T-helper 2 cell treated with Interferon-gamma antibody and Interleukin-4, amounts not matched to agents 5 μg/mL and 100 μg/mL, for 36 hours (primary cell): Measurements from ENCODE around the gene PEAR1.
A peak's percentile ranks its signal among the peaks of the same experiment; 100 is the strongest.
"Not testable (repeated sequence)": the region's sequence is repeated elsewhere in the genome, so short reads cannot be mapped to it uniquely, and the experiment has no call there.

Experiments used
- DNase-seq: peaks from one replicate; pipeline ENCODE4 v3.0.0; 2021; ENCODE audit warnings: low spot score
- H3K27ac Mint-ChIP-seq: one replicate; pipeline ENCODE4 v1.8.0; 2021; ENCODE audit warnings: mild to moderate bottlenecking, mixed read lengths
- H3K27me3 Mint-ChIP-seq: one replicate; pipeline ENCODE4 v1.8.0; 2021; ENCODE audit warnings: low read depth, mixed read lengths
- H3K36me3 Mint-ChIP-seq: one replicate; pipeline ENCODE4 v1.8.0; 2021; ENCODE audit warnings: low read depth, mixed read lengths
- H3K4me1 Mint-ChIP-seq: one replicate; pipeline ENCODE4 v1.8.0; 2021; ENCODE audit warnings: low read depth, mixed read lengths
- H3K4me3 Mint-ChIP-seq: one replicate; pipeline ENCODE4 v1.8.0; 2022; ENCODE audit warnings: mild to moderate bottlenecking, moderate library complexity, mixed read lengths
- H3K9me3 Mint-ChIP-seq: one replicate; pipeline ENCODE4 v1.8.0; 2021; ENCODE audit warnings: mixed read lengths

Gene PEAR1

DNA sequence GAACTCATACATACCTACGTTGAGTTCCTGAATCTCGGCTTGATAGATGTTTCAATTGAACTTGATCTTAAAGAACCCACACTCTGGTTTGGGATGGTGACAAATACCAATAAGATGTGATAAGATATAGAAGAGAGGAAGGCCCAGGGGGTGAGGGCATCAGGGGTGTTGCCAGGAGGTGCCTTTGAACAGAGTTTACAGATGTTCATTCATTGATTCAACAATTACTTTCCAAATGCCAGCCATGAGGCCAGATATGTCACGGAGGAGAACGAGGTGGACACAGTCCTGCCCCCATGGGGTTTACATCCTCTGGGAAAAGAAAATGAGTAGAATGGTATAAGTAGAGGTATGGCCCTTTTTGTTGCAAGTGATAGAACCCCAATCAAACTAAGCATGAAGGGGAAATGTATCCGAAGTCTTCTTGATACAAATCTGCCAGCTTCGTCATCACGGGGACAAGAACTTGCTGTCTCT lies 27.6 kb downstream of the PEAR1 start:
- Mint-ChIP-seq H3K36me3 (no peaks in the 10 kb centered on the region), H3K4me1 (peaks cover 3% of the 10 kb centered on the region), H3K4me3 (no peak overlapping the region), H3K9me3 (no peaks in the 10 kb centered on the region), H3K27ac (no peak overlapping the region), H3K27me3 (peaks cover 76% of the 10 kb centered on the region)
- no peak for DNase-seq

DNA sequence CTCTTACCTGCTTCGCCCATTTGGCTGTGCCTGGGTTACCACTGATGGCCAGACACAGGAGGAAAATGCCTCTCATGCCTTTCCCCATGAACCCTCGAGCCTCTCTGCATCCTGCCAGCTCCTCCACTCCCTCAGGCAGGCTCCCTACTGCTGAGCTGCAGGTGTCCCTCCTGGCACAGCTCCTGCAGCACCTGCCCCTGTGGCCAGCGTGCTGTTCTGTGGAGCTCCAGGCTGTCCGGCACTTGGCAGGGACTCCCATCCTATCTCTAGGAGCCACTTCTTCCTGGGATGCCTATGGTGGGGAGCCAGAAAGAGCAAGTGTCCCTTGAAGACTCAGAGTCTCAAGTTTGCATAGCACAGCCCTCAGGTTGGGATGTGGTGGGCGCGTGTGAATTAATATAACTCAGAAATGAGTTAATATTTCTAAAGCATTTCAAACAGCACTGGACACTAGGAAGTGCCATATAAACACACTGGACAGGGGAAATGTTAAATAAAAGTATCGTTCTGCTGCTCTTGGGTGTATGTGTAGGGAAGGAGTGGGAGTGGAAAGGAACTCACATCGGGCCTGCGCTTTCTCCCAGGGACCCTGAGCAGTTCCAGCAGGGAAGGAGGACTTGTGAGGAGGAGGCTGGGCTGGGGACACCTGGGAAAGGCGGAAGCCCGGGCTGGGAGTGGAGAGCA lies 29.6 kb downstream of the PEAR1 start:
- Mint-ChIP-seq H3K27ac (no peak overlapping the region), H3K36me3 (no peaks in the 10 kb centered on the region), H3K27me3 (peaks cover 89% of the 10 kb centered on the region), H3K4me1 (peaks cover 10% of the 10 kb centered on the region), H3K9me3 (no peaks in the 10 kb centered on the region), H3K4me3 (no peak overlapping the region)
- DNase-seq, result no peak

DNA sequence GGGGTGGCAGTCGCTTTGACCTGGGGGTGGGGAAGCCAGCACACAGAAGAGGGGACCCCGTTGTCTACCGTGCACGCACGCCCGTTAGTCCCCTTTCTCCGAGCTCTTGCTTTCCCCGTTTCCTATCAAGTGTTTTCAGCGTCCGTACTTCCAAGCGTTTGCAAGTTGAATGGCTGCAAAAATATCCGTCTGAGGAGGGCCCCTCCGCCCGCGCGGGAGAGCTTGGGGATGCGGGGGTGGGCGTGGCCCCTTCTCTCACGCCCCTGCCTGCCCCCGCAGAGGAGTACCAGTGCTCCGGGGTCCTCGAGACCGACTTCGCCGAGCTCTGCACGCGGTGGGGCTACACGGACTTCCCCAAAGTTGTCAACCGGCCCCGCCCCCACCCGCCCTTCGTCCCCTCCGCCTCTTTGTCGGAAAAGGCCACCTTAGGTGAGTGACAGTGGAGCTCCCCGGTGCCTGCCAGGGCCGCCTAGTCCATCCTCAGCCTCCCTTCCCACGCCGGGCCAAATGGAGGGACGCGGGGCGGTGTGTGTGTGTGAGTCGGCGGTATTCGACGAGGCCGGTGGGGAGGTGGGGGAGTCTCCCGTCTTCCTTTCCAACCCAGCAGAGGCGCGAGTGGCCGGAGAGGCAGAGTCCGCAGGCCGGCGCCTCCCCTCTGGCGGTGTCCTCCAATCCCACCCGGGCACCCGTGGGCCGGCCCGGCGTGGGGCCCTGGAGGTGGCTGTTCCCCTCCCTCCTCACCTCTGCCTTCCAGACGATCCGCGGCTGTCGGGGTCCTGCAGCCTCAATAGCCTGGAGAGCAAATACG lies 30.4 kb downstream of the PEAR1 start:
- Mint-ChIP-seq H3K9me3 (no peaks in the 10 kb centered on the region), H3K4me3 (no peak overlapping the region), H3K27me3 (peaks cover 90% of the 10 kb centered on the region), H3K27ac (no peak overlapping the region), H3K36me3 (no peaks in the 10 kb centered on the region), H3K4me1 (peaks cover 12% of the 10 kb centered on the region)
- no peak for DNase-seq

DNA sequence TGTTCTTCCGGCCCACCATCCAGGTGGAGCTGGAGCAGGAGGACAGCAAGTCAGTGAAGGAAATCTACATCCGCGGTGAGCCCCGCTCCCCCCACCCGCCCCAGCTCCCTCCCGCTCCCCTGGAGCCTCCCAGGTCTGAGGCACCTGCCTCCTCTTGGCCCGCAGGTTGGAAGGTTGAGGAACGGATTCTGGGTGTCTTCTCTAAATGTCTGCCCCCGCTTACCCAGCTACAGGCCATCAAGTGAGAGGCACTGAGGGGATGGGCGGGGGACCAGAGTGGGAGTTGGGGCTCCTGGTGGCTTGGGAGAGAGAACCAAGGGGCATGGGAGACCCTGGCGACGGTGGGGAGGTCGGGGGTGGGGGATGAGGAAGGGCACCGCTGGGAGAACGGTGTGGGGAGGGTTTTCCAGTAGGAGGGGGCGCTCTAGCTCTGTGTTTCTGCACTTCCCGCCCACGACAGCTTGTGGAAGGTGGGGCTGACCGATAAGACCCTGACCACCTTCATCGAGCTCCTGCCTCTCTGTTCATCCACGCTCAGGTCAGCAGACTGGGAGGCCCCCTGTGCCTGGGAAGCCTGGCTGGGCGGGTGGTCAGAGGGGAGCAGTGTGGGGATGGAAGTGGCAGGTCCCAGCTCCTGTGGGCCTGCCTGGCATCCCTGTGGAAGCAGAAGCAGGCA lies 31.1 kb downstream of the PEAR1 start:
- Mint-ChIP-seq H3K9me3 (no peaks in the 10 kb centered on the region), H3K36me3 (no peaks in the 10 kb centered on the region), H3K4me3 (no peak overlapping the region), H3K27ac (no peak overlapping the region), H3K4me1 (peaks cover 12% of the 10 kb centered on the region), H3K27me3 (peaks cover 91% of the 10 kb centered on the region)
- DNase-seq, result no peak

DNA sequence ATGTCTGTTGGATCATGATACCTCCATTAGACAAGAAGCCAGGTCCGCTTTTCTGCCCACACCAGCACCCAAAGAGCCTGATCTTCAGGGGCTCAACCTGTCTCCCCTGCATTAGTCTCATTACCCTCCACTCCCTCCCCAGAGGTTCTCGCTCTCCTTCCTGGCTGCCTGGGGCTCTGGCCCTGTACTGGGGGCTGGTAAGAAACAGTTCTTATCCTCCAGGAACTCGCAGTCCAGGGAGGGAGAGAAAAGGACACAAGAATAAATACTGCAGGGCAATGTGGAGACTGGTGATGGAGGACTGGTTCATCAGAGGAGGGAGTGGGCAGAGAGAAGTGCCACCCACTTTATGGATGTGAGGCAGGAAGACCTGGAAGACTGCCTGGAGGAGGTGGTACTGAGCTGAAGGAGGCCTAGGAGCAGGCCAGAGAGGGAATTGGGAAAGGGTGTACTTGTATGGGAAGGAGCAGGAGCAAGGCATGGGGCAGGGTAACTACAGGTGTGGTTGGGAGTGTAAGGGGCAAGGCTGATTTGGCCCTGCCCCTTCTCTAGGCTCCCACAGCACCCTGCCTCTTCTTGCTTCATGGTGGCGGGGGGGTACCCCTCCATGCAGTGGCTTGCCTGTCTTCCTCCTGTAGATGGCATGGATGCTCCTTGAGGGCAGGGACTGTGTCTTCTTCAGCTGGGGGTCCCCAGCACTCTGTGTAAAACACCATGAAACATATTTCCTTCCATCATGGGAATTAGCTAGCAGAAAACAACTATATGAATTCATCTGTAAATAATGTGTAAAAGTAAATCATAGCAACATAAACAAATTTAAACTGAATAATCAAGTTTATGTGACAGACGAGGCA lies 31.9 kb downstream of the PEAR1 start:
- H3K9me3 Mint-ChIP-seq, result no peaks in the 10 kb centered on the region

DNA sequence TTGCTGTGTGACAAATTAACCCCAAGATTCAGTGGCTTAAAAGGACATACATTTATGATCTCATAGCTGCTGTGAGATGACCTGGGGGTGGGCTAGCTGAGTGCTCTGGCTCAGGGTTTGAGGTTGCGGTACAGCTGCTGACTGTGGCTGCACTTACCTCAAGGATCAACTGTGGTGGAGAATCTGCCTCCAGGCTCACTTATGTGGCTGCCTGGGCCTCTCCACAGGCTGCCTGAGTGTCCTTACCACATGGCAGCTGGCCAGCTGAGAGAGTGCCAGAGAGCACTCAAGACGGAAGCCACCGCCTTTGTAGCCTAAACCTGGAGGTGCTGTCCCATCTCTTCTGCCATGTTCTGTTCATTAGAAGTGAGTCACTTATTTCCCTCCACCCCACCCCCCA lies 32.7 kb downstream of the PEAR1 start:
- no peaks in the 10 kb centered on the region for H3K9me3 Mint-ChIP-seq
- peaks cover 88% of the 10 kb centered on the region for H3K27me3 Mint-ChIP-seq
- H3K27ac Mint-ChIP-seq, result no peak overlapping the region
- peaks cover 12% of the 10 kb centered on the region for H3K4me1 Mint-ChIP-seq
- H3K36me3 Mint-ChIP-seq, result no peaks in the 10 kb centered on the region
- peak; percentile 63 for DNase-seq
- H3K4me3 Mint-ChIP-seq, result no peak overlapping the region

More for the DNA sequence above, 31.9 kb downstream of the PEAR1 start:
- H3K27me3 Mint-ChIP-seq, result peaks cover 90% of the 10 kb centered on the region
- no peaks in the 10 kb centered on the region for H3K36me3 Mint-ChIP-seq
- peaks cover 12% of the 10 kb centered on the region for H3K4me1 Mint-ChIP-seq
- DNase-seq, result no peak
- no peak overlapping the region for H3K27ac Mint-ChIP-seq
- no peak overlapping the region for H3K4me3 Mint-ChIP-seq

DNA sequence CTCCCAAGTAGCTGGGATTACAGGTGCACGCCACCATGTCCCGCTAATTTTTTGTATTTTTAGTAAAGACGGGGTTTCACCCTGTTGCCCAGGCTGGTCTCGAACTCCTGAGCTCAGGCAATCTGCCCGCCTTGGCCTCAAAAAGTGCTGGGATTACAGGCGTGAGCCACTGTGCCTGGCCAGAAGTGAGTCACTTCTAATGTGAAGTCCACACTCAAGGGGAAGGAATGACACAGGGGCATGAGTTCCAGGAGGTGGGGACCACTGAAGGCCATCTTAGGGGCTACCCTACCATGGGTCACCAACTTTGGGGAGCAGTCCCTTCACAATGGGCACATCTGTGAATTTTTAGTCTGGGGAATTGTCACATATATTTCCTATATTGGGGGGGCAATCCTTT lies 33.2 kb downstream of the PEAR1 start:
- H3K4me3 Mint-ChIP-seq, H3K36me3 Mint-ChIP-seq, DNase-seq, H3K9me3 Mint-ChIP-seq, H3K27ac Mint-ChIP-seq: not testable (repeated sequence)
- Mint-ChIP-seq H3K27me3 (peaks cover 88% of the 10 kb centered on the region), H3K4me1 (peaks cover 16% of the 10 kb centered on the region)

DNA sequence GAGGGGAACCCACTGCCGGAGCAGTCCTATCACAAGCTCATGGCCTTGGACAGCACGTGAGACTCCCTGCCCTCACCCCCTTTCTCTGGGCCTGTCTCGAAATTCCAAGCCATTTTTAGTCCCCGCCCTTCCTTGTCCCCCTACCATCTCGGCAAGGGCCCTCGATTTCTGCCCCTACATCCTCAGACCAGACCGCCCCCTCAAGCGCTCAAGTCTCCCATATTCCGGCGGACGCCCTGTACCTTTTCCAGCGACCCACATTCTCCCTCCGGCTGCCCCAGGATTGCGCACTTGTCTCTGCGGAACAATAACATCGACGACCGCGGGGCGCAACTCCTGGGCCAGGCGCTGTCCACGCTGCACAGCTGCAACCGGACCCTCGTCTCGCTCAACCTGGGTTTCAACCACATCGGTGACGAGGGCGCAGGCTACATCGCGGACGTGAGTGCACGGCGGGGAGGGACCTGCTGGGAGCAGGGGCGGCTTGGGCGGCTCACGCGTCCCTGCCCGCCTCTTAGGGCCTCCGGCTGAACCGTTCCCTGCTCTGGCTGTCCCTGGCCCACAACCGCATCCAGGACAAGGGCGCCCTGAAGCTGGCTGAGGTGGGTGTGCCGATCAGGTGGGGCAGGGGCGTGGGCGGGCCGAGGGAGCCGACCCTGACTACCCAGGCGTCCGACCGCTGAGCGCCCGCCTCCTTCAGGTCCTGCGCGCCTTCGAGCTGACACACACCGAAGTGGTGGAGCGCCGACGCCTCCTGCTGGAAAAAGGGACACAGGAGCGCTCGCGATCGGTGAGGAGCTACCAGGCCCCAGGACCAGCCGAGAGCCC lies 33.9 kb downstream of the PEAR1 start:
- DNase-seq, result peak; percentile 62
- Mint-ChIP-seq H3K4me3 (peak overlapping the region; percentile 25), H3K9me3 (no peaks in the 10 kb centered on the region), H3K4me1 (peaks cover 16% of the 10 kb centered on the region), H3K36me3 (no peaks in the 10 kb centered on the region), H3K27ac (no peak overlapping the region), H3K27me3 (peaks cover 80% of the 10 kb centered on the region)

DNA sequence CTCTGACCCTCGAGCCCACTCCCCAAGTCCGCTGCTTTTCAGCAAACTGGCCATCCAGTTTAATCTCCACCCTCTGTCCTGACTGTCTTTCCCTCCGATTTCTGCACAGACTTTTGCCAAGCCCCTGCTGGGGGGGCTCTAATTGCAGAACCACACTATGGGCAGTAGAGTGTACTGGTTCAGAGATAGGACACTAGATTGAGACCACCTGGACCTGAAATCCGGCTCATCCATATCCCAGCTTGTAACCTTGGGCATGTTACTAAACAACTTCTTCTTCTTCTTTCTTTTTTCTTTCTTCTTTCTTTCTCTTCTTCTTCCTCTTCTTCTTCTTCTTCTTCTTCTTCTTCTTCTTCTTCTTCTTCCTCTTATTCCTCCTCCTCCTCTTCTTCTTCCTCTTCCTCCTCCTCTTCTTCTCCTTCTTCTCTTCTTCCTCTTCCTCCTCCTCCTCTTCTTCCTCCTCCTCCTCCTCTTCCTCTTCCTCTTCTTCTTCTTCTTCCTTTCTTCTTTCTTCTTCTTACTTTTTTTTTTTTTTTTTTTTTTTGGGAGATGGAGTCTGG lies 34.6 kb downstream of the PEAR1 start:
- H3K4me1 Mint-ChIP-seq, result peaks cover 16% of the 10 kb centered on the region
- peak overlapping the region; percentile 10 for H3K27ac Mint-ChIP-seq
- DNase-seq, result no peak
- no peaks in the 10 kb centered on the region for H3K9me3 Mint-ChIP-seq
- peak overlapping the region; percentile 25 for H3K4me3 Mint-ChIP-seq
- H3K27me3 Mint-ChIP-seq, result peaks cover 77% of the 10 kb centered on the region
- no peaks in the 10 kb centered on the region for H3K36me3 Mint-ChIP-seq

DNA sequence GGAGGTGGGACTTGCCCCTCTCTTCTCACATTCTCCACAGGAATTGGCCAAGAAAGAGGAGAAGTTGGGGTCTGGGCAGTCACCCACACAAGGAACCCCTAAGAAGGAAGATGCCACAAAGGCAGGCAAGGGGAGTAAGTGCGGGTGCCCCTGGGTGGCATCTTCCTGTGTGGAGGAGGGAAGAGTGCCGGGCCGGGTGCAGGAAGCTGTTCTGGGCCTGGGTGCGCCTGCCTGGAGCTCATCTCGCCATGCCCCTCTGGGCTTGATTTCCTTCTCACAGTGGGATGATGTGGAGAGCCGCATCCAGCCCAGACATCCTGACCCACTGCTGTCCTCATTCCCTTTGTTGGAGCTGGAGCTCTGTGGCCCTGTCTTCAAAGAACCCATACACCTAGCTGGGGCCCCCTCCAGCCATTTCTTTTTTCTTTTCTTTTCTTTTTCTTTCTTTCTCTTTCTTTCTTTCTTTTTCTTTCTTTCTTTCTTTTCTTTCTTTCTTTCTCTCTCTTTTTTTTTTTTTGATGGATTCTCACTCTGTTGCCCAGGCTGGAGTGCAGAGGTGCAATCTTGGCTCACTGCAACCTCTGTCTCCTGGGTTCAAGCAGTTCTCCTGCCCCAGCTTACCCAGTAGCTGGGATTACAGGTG lies 36.2 kb downstream of the PEAR1 start:
- no peaks in the 10 kb centered on the region for H3K9me3 Mint-ChIP-seq
- no peak overlapping the region for H3K27ac Mint-ChIP-seq
- DNase-seq, result no peak
- peaks cover 69% of the 10 kb centered on the region for H3K27me3 Mint-ChIP-seq
- no peaks in the 10 kb centered on the region for H3K36me3 Mint-ChIP-seq
- no peak overlapping the region for H3K4me3 Mint-ChIP-seq
- H3K4me1 Mint-ChIP-seq, result peaks cover 13% of the 10 kb centered on the region

DNA sequence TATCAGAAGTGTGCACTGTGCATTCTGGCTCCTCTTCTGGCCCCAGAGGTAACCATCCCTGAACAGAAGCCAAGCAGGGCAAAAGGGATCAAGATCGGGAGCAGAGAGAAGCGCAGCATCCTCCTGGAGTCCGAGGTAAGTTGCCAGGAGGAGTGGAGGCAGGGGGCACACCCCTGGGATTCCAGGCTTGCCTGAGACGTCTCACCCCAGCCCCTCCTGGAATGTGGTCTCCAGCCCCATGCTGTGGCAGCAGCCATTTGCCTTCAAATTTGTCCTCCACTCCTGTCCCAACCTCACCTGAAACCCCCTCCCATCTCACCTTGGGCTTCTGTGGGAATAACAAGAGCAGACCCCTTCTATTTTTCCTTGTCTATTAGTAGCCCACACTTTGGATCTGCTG lies 37.0 kb downstream of the PEAR1 start:
- no peak overlapping the region for H3K27ac Mint-ChIP-seq
- no peak for DNase-seq
- no peaks in the 10 kb centered on the region for H3K9me3 Mint-ChIP-seq
- no peaks in the 10 kb centered on the region for H3K36me3 Mint-ChIP-seq
- no peak overlapping the region for H3K4me3 Mint-ChIP-seq
- H3K4me1 Mint-ChIP-seq, result peaks cover 13% of the 10 kb centered on the region
- H3K27me3 Mint-ChIP-seq, result peaks cover 61% of the 10 kb centered on the region

DNA sequence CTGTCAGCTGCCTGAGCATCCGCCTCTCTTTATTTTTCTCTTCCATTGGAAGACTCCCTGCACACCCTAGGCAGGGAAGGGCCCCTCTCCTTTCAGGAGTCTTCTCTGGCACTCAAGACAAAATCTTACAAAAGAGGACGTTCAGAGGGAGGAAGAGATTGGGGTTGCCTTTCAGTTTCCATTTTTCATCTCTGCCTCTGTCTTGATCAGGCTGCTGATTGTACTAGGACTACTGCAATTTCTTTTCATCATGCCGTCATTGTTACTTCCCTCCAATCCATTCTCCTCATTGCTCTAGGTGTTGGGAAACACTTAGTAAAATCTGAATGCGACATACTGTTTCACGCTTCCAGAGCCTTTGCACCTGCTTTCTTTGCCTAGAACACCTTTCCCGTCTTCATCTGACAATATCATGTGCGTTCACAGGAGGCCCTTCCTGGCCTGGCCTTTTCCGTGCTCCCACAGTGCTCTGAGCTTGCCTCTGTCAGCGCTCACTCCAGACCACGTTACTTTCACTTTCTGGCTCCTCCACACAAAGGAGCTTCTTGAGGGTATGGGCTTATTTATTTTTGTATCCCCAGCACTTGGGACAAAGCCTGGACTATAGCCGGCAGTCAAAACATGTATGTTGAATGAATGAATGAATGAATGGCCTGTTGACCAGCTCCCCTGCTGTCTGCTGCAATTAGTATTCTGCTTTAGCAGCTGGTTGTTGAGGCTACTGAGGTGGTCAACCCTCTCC lies 37.9 kb downstream of the PEAR1 start:
- DNase-seq, result no peak
- Mint-ChIP-seq H3K9me3 (no peaks in the 10 kb centered on the region), H3K27me3 (peaks cover 52% of the 10 kb centered on the region), H3K4me3 (no peak overlapping the region), H3K4me1 (peaks cover 13% of the 10 kb centered on the region), H3K27ac (no peak overlapping the region), H3K36me3 (no peaks in the 10 kb centered on the region)
